ENCODE data around the gene C1QTNF7. TPM values are rescaled to one million over a fixed set of nuclear protein-coding genes. Genes with fewer than 3 reads are reported as not detected.

C1QTNF7 gene
- total RNA-seq, 4 donors from 2014 or later: 21.1 to 52.1 (median 37.6) TPM

- Histone ChIP-seq H3K36me3 (no peaks in the 10 kb centered on the region), H3K4me3 (no peak overlapping the region), H3K27me3 (no peaks in the 10 kb centered on the region), H3K9me3 (no peaks in the 10 kb centered on the region), H3K27ac (peak overlapping the region in 2 of 4 donors; percentile 75 to 76), H3K4me1 (peaks cover 13 to 93% (median 44%) of the 10 kb centered on the region in 3 donors)
- TF ChIP-seq POLR2AphosphoS5 (IDR thresholded peaks at IDR 0.05): no peak
- no peak for TF ChIP-seq EP300 (IDR thresholded peaks at IDR 0.05)
- TF ChIP-seq POLR2A (IDR thresholded peaks at IDR 0.05): no peak
- no peak for TF ChIP-seq CTCF (IDR thresholded peaks at IDR 0.05)
- no peak for ATAC-seq
Observed at GRCh38 chr4:15417233-15417660, 10.6 kb upstream of the C1QTNF7 start.

GRCh38 chr4:15418956-15419355 lies 8.9 kb upstream of the C1QTNF7 start:
- H3K9me3 ChIP-seq: no peaks in the 10 kb centered on the region
- peaks cover 7 to 87% (median 39%) of the 10 kb centered on the region in 3 donors for H3K4me1 ChIP-seq
- H3K4me3 ChIP-seq: no peak overlapping the region
- H3K36me3 ChIP-seq: no peaks in the 10 kb centered on the region
- ATAC-seq: no peak
- peak overlapping the region; percentile 52 to 92 (median 76) for H3K27ac ChIP-seq
- H3K27me3 ChIP-seq: no peaks in the 10 kb centered on the region
- TF ChIP-seq EP300 (IDR thresholded peaks at IDR 0.05) (no peak), CTCF (IDR thresholded peaks at IDR 0.05) (no peak), POLR2A (IDR thresholded peaks at IDR 0.05) (no peak), POLR2AphosphoS5 (IDR thresholded peaks at IDR 0.05) (peak; percentile 50)
- WGBS, 2 donors (ENCODE audit: low coverage in 1 of 2): 23% methylated on average over 2 of the region's 2 CpGs; no CpG with 5 or more reads in 1 of the 2 donors

GRCh38 chr4:15420642-15421041 lies 7.2 kb upstream of the C1QTNF7 start:
- no peaks in the 10 kb centered on the region for H3K27me3 ChIP-seq
- H3K4me1 ChIP-seq: peaks cover 6 to 85% (median 32%) of the 10 kb centered on the region in 3 donors
- no peaks in the 10 kb centered on the region for H3K36me3 ChIP-seq
- peak overlapping the region in 3 of 4 donors; percentile 75 to 92 (median 76) for H3K27ac ChIP-seq
- WGBS, 2 donors (ENCODE audit: low coverage in 1 of 2): 17% methylated on average over 2 of the region's 2 CpGs; no CpG with 5 or more reads in 1 of the 2 donors
- ATAC-seq: peak; percentile 72
- TF ChIP-seq POLR2A (IDR thresholded peaks at IDR 0.05) (no peak), POLR2AphosphoS5 (IDR thresholded peaks at IDR 0.05) (peak; percentile 54), CTCF (IDR thresholded peaks at IDR 0.05) (no peak), EP300 (IDR thresholded peaks at IDR 0.05) (no peak)
- H3K9me3 ChIP-seq: no peaks in the 10 kb centered on the region
- no peak overlapping the region for H3K4me3 ChIP-seq

- 75 to 77% methylated on average over 3 to 5 of the region's 5 CpGs for WGBS, 2 donors (ENCODE audit: low coverage in 1 of 2)
- ATAC-seq: no peak
Observed at GRCh38 chr4:15423285-15423711, 4.5 kb upstream of the C1QTNF7 start.

More at GRCh38 chr4:15423285-15423711, 4.5 kb upstream of the C1QTNF7 start:
- H3K4me1 ChIP-seq: peaks cover 10 to 82% (median 36%) of the 10 kb centered on the region in 3 donors
- H3K27ac ChIP-seq: peak overlapping the region in 3 of 4 donors; percentile 39 to 66 (median 49)
- H3K9me3 ChIP-seq: no peaks in the 10 kb centered on the region
- H3K27me3 ChIP-seq: no peaks in the 10 kb centered on the region
- no peak overlapping the region for H3K4me3 ChIP-seq
- no peaks in the 10 kb centered on the region for H3K36me3 ChIP-seq
- TF ChIP-seq POLR2AphosphoS5 (IDR thresholded peaks at IDR 0.05) (peak; percentile 44), CTCF (IDR thresholded peaks at IDR 0.05) (no peak), POLR2A (IDR thresholded peaks at IDR 0.05) (no peak)
